ENCODE data around the gene ZNF425.

DNA sequence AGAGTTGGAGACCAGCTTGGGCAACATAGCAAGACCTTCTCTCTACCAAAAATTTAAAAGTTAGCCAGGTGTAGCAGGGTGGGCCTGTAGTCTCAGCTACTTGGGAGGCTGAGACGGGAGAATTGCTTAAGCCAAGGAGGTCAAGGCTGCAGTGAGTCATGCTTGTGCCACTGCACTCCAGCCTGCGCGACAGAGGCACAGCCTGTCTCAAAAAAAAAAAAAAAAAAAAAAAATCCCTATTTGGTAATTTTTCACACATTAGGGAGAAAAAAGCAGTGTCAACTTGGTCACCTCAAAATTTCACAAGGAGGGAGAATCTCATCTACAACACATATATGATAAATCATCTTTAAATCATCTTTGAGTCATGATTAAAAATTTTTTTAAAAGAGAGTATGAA, 14.7 kb upstream of the ZNF425 start:
- TF ChIP-seq POLR2A (IDR thresholded peaks at IDR 0.05; ENCODE audit: low read length) (no peak), GATA1 (IDR thresholded peaks at IDR 0.05; ENCODE audit: low read depth, low read length) (no peak)
